Mesodermal cell (in vitro differentiated cells): ENCODE results near the gene IFI30.

ENCODE experiments used
- H3K27ac ChIP-seq: 2 replicates; pipeline ENCODE4 v1.7.0; 2013; ENCODE audit warnings: mild to moderate bottlenecking, low read depth, low read length, moderate library complexity; ENCODE audit not compliant: severe bottlenecking
- H3K36me3 ChIP-seq: 2 replicates; pipeline ENCODE4 v1.7.1; 2013; ENCODE audit warnings: mild to moderate bottlenecking, low read length, moderate library complexity; ENCODE audit not compliant: control insufficient read depth, insufficient read depth
- H3K4me1 ChIP-seq: one replicate; pipeline ENCODE4 v1.7.1; 2013; ENCODE audit warnings: mild to moderate bottlenecking, low read length; ENCODE audit not compliant: insufficient read depth, control insufficient read depth, poor library complexity, severe bottlenecking
- H3K4me3 ChIP-seq: 2 replicates; pipeline ENCODE4 v1.7.0; 2013; ENCODE audit warnings: low read length, control low read depth, mild to moderate bottlenecking; ENCODE audit not compliant: insufficient read depth, poor library complexity, severe bottlenecking; ENCODE audit errors: extremely low read depth
- H3K9me3 ChIP-seq: 2 replicates; pipeline ENCODE4 v1.7.1; 2013; ENCODE audit warnings: mild to moderate bottlenecking, low read length, moderate library complexity; ENCODE audit not compliant: control insufficient read depth
- WGBS, 2 experiments: methylation state at CpG; one replicate each; pipeline ENCODE4 v1.1.5; 2013; ENCODE audit warnings: missing lambda C conversion rate in 2 of 2; ENCODE audit not compliant: insufficient coverage in 2 of 2; 5-methylcytosine and 5-hydroxymethylcytosine counted together

IFI30 gene

DNA sequence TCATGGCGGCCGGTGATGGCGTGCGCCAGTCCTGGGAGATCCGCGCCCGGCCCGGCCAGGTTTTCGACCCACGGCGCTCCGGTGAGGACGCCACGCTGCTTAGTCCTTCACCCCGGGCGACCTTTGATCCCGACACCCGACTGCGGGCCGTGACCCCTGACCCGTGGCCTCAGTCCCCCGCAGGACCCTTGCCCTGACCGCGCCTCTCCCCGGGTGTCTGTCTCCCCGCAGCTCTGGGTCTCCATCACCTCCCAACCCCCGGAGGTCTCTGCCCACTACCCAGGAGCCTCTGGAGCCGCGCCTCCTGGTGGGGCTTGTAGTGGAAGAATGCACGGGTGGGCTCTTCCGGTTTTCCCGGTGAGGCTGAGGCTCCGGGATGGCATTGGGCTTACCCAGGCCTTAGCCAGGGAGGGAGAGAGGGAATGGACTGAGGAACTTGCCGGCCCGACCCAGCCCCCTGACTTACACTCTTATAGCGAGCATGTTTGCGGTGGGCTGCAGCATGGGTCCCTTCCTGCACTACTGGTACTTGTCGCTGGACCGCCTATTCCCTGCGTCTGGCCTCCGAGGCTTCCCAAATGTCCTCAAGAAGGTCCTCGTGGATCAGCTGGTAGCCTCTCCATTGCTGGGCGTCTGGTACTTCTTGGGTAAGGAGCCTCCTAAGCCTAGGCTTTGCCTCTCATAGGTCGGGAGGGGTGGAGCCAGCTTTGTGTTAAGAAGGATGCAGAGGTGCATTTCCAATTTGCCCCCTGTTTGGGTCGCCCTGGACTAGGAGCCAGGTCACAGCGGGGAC, 20.0 kb downstream of the IFI30 start:
- Histone ChIP-seq H3K4me3 (peak overlapping the region; percentile 89), H3K36me3 (peaks cover 17% of the 10 kb centered on the region), H3K9me3 (no peaks in the 10 kb centered on the region), H3K4me1 (peaks cover 3% of the 10 kb centered on the region), H3K27ac (peak overlapping the region; percentile 84)
- 8% methylated on average over 37 to 38 of the region's 46 CpGs for WGBS, 2 experiments

DNA sequence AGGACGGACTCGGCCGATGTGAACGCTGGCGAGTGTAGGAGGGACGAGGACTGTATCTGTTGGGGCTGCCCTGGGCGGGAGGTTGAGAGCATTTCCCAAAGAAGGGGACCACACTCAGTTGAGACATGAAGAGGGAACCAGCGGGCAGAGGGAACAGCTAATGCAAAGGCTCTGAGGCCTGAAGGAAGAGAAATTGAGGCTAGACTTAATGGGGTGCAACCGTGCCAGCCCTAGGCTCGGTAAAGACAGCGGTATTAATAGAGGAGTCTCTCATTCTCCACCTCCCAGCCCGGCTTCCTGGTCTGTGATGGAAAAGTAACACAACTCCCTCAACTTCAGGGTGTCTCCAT, 20.5 kb downstream of the IFI30 start:
- WGBS, 2 experiments = 80 to 83% methylated on average over 12 of the region's 12 CpGs
- Histone ChIP-seq H3K4me3 (peak overlapping the region; percentile 89), H3K4me1 (peaks cover 3% of the 10 kb centered on the region), H3K9me3 (no peaks in the 10 kb centered on the region), H3K36me3 (peaks cover 17% of the 10 kb centered on the region), H3K27ac (no peak overlapping the region)

DNA sequence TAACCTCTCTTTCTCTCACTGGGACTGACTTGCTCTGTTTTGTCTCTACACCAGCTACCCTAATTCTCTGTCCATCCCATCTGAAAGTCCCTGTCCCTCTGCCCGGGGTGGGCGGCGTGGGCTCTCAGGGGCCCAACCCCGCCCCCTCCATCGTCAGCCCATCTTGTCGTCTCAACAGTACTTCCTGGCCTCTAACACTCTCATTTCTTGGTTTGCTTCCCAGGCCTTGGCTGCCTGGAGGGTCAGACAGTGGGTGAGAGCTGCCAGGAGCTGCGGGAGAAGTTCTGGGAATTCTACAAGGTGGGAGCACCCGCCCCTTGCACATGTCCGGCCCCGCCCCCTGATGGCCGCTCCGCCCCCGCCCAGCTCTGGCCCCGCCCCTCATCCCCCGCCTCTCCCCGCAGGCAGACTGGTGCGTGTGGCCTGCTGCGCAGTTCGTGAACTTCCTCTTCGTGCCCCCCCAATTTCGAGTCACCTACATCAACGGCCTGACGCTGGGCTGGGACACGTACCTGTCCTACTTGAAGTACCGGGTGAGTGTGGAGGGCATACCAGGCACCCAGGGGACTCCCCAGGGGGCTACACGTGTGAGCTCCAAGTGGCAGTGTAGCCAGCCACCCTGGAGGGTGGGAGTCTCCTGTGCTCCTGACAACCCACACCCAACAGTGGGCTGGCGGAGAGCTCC, 21.1 kb downstream of the IFI30 start:
- H3K4me3 ChIP-seq = peak overlapping the region; percentile 89
- WGBS, 2 experiments = 71 to 77% methylated on average over 12 to 24 of the region's 27 CpGs
- peaks cover 3% of the 10 kb centered on the region for H3K4me1 ChIP-seq
- no peak overlapping the region for H3K27ac ChIP-seq
- H3K9me3 ChIP-seq = no peaks in the 10 kb centered on the region
- peaks cover 17% of the 10 kb centered on the region for H3K36me3 ChIP-seq

- Histone ChIP-seq H3K4me1 (peaks cover 3% of the 10 kb centered on the region), H3K9me3 (no peaks in the 10 kb centered on the region), H3K4me3 (no peak overlapping the region), H3K27ac (no peak overlapping the region), H3K36me3 (peaks cover 17% of the 10 kb centered on the region)
- 92% methylated on average over 4 of the region's 7 CpGs; no CpG with 5 or more reads in 1 of the 2 experiments for WGBS, 2 experiments
These were observed 22.9 kb downstream of the IFI30 start for GRCh38 chr19:18196511-18196845.

GRCh38 chr19:18197306-18197705, 23.7 kb downstream of the IFI30 start:
- Histone ChIP-seq H3K36me3 (peaks cover 17% of the 10 kb centered on the region), H3K9me3 (no peaks in the 10 kb centered on the region), H3K4me1 (peaks cover 3% of the 10 kb centered on the region), H3K4me3 (no peak overlapping the region), H3K27ac (no peak overlapping the region)
- WGBS, 2 experiments = 94 to 96% methylated on average over 15 to 18 of the region's 18 CpGs

GRCh38 chr19:18197941-18198340, 24.3 kb downstream of the IFI30 start:
- no peak overlapping the region for H3K4me3 ChIP-seq
- no peaks in the 10 kb centered on the region for H3K9me3 ChIP-seq
- H3K27ac ChIP-seq = no peak overlapping the region
- H3K4me1 ChIP-seq = peaks cover 5% of the 10 kb centered on the region
- WGBS, 2 experiments = 83 to 98% methylated on average over 4 to 6 of the region's 6 CpGs
- H3K36me3 ChIP-seq = peaks cover 17% of the 10 kb centered on the region

GRCh38 chr19:18198374-18198773, 24.8 kb downstream of the IFI30 start:
- Histone ChIP-seq H3K4me1 (peaks cover 9% of the 10 kb centered on the region), H3K9me3 (no peaks in the 10 kb centered on the region), H3K36me3 (peaks cover 17% of the 10 kb centered on the region), H3K4me3 (no peak overlapping the region), H3K27ac (no peak overlapping the region)
- 89 to 100% methylated on average over 1 to 2 of the region's 6 CpGs for WGBS, 2 experiments

GRCh38 chr19:18202397-18202777, 28.8 kb downstream of the IFI30 start:
- Histone ChIP-seq H3K9me3 (no peaks in the 10 kb centered on the region), H3K4me3 (no peak overlapping the region), H3K27ac (no peak overlapping the region), H3K4me1 (peaks cover 13% of the 10 kb centered on the region), H3K36me3 (no peaks in the 10 kb centered on the region)
- 91 to 92% methylated on average over 23 to 24 of the region's 24 CpGs for WGBS, 2 experiments

GRCh38 chr19:18202778-18203407, 29.3 kb downstream of the IFI30 start:
- no peaks in the 10 kb centered on the region for H3K9me3 ChIP-seq
- WGBS, 2 experiments = 47% methylated on average over 30 to 31 of the region's 32 CpGs
- H3K27ac ChIP-seq = no peak overlapping the region
- peak overlapping the region; percentile 50 for H3K4me3 ChIP-seq
- H3K36me3 ChIP-seq = no peaks in the 10 kb centered on the region
- H3K4me1 ChIP-seq = peaks cover 13% of the 10 kb centered on the region

GRCh38 chr19:18203408-18203862, 29.8 kb downstream of the IFI30 start:
- WGBS, 2 experiments = 15 to 18% methylated on average over 22 to 30 of the region's 38 CpGs
- H3K9me3 ChIP-seq = no peaks in the 10 kb centered on the region
- H3K4me1 ChIP-seq = peaks cover 13% of the 10 kb centered on the region
- no peaks in the 10 kb centered on the region for H3K36me3 ChIP-seq
- H3K4me3 ChIP-seq = peak overlapping the region; percentile 50
- no peak overlapping the region for H3K27ac ChIP-seq
